Measurements from ENCODE around the gene CTNNBIP1.
"Not testable (repeated sequence)": the region's sequence is repeated elsewhere in the genome, so short reads cannot be mapped to it uniquely, and the experiment has no call there.

The CTNNBIP1 gene

DNA sequence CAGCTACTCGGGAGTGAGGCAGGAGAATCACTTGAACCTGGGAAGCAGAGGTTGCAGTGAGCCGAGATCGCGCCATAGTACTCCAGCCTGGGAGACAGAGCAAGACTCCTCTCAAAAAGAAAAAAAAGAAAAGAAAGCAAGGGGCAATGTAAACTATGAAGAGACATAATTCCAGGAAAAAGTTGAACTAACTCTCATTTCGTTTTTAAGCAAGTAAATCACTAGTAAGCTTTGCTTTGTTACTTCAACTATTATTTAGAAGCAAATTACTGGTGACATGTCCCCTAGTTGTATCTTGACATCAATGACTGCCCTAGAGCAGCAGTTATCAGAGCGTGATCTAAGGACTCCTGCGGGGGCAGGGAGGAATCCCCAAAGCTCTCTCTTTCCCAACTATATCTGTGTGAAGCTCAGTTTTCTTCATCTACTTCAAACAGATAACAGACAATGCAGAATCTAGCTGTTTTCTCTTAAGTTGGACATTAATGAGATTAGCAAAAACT, 105.0 kb downstream of the CTNNBIP1 start:
- ATAC-seq: no peak; the same call in 2 of the 3 replicates
- peak; percentile 68; the same call in 1 of the 2 replicates for TF ChIP-seq ISL1 (CRISPR knock-in tag; IDR thresholded peaks at IDR 0.05)
- TF ChIP-seq TCF4 (CRISPR knock-in tag; IDR thresholded peaks at IDR 0.05; ENCODE audit: borderline replicate concordance): no peak
- TF ChIP-seq ZFP3 (CRISPR knock-in tag; IDR thresholded peaks at IDR 0.05): no peak

DNA sequence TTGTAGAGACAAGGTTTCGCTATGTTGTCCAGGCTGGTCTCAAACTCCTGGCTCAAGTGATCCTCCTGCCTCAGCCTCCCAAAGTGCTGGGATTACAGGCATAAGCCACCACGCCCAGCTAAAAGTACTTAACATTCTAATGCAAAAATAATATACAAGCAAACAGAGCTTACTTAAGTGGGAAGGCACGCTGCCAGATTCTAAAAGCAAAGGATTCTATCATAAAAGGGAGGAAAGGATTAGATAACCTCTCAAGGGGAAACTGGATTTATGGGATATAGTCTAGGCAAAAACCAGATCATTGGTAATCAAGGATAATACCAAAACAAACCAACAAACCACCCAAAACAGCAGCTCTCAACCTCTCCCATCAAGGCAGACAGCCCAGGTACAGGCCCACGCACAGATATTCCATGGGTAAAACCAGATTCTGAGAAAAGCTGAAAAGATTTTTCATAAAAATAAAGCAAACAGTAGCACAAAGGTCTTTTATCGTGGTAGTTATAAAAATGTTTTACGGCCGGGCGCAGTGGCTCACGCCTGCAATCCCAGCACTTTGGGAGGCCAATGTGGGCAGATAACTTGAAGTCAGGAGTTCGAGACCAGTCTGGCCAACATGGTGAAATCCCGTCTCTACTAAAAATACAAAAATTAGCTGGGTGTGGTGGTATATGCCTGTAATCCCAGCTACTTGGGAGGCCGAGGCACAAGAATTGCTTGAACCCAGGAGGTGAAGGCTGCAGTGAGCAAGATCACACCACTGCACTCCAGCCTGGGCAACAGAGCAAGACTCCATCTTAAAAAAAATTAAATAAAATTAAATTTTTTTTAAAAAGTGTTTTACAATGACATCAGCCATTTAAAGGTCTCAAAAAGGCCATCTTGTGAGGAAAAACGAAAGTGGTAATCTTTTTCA, 106.8 kb downstream of the CTNNBIP1 start:
- ATAC-seq: not testable (repeated sequence)

DNA sequence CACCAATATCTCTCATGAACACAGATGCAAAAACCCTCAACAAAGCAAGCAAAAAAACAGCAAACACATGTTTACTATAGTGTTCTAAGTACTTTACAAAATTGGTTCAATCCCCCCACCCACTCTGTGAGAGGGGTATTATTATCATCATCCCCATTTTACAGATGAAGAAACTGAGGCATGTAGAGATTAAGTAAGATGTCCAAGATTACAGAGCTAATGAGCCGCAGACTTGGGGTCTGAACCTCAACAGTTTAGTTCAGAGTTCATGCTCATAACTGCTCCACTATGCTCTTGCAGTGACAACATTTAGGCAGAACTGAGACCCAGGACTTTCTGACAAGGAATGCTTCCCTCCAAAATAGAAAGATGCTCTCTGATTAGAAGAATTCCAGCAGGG, 108.2 kb downstream of the CTNNBIP1 start:
- no peak for ATAC-seq
- no peak for TF ChIP-seq ZFP3 (CRISPR knock-in tag; IDR thresholded peaks at IDR 0.05)
- no peak for TF ChIP-seq OSR1 (CRISPR knock-in tag; IDR thresholded peaks at IDR 0.05)
- no peak for TF ChIP-seq ARNTL (CRISPR knock-in tag; IDR thresholded peaks at IDR 0.05; ENCODE audit: borderline replicate concordance, low read depth)
- no peak for TF ChIP-seq TCF4 (CRISPR knock-in tag; IDR thresholded peaks at IDR 0.05; ENCODE audit: borderline replicate concordance)
- TF ChIP-seq TOX (CRISPR knock-in tag; IDR thresholded peaks at IDR 0.05; ENCODE audit: borderline replicate concordance): no peak
